AG09309 (cell line): ENCODE results near the gene MIDN.
A peak's percentile ranks its signal among the peaks of the same experiment; 100 is the strongest.
"Not testable (repeated sequence)": the region's sequence is repeated elsewhere in the genome, so short reads cannot be mapped to it uniquely, and the experiment has no call there.

Experiments used
- DNase-seq: peaks from one replicate; pipeline ENCODE4 v3.0.0-alpha.2; 2010; ENCODE audit warnings: low read depth
- H3K4me3 ChIP-seq: 2 replicates; pipeline ENCODE4 v1.5.1; 2011; ENCODE audit warnings: mild to moderate bottlenecking, low read depth, low read length, moderate library complexity; ENCODE audit not compliant: control insufficient read depth
- CTCF ChIP-seq: IDR thresholded peaks from 2 replicates; pipeline ENCODE4 v1.5.1; 2011; ENCODE audit warnings: mild to moderate bottlenecking, low read depth, low read length, inconsistent platforms; ENCODE audit not compliant: insufficient read depth, control insufficient read depth; ENCODE audit errors: missing control alignments

Gene MIDN

GRCh38 chr19:1244693-1245451 lies 3.5 kb upstream of the MIDN start:
- H3K4me3 ChIP-seq: peak overlapping the region; percentile 8; the same call in 1 of the 2 replicates
- TF ChIP-seq CTCF: no peak
- no peak for DNase-seq

GRCh38 chr19:1245494-1246264 lies 2.7 kb upstream of the MIDN start:
- DNase-seq: no peak
- no peak for TF ChIP-seq CTCF
- H3K4me3 ChIP-seq: no peak overlapping the region

DNA sequence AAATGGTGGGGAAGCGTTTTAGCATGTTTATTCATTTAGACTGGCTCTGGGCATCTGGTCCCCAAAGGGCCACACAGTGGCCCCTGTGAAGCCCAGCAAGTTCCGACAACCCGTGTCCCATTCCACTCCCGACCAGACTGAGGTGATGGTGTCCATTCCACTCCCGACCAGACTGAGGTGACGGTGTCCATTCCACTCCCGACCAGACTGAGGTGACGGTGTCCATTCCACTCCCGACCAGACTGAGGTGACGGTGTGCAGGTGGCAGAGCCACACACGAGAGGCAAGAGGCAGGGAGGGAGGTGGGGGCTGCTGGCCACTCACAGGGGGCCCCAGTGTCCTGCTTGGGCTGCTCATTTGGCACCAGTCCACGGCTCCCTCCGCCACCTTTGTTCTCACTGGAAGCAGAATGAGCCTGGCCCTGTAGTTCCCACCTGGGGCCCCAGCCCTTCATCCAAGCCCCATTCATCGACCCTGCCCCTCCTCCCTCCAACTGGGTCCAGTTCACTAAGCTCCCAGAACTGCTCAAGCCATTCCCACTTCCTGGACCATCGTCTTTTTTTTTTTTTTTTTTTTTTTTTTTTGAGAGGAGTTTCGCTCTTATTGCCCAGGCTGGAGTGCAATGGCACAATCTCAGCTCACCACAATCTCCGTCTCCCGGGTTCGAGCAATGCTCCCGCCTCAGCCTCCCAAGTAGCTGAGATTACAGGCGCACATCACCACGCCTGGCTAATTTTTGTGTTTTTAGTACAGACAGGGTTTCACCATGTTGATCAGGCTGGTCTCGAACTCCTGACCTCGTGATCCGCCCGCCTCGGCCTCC lies 1.9 kb upstream of the MIDN start:
- not testable (repeated sequence) for H3K4me3 ChIP-seq, DNase-seq

- H3K4me3 ChIP-seq: peak overlapping the region; percentile 29
- no peak for TF ChIP-seq CTCF
- DNase-seq: no peak
These were observed 640 bp upstream of the MIDN start for GRCh38 chr19:1247748-1248138.

- peak; percentile 42 for TF ChIP-seq CTCF
- peak overlapping the region; percentile 68 for H3K4me3 ChIP-seq
- DNase-seq: no peak
These were observed 459 bp downstream of the MIDN start for GRCh38 chr19:1248786-1249297.

DNA sequence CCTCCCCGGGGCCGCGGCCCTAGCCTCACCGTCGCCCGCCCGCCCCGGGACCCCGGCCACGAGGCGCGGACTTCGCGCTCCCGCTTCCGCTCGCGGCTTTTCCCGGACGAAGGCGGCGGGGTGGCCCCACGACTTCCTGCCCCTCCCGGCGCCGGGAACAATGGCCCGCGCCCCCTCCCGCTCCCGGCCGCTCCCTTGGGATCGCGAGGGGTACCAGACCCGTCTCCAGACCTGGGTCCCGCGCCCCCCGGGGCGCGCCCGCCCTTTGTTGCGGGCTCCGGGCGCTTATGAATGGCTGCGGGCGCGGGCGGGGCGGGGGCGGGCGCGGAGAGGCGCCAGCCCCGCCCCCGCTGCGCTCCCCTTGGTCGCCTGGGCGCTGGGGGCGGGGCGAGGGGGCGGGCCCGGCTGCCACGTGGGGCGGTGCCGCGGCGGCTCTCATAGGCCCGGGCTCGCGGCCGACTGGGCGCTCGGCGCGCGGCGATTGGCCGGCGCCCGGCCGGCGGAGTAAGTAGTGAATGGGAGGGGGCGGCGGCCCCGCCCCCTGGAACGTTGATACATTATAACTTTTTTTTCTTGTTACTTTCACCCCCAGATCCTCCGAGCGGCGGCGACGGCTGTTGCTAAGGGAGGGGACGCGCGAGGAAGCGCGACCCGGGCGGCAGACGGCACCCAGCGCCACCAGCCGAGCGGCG lies 1.1 kb downstream of the MIDN start:
- peak overlapping the region; percentile 68 for H3K4me3 ChIP-seq
- peak; percentile 87 for DNase-seq
- TF ChIP-seq CTCF: no peak
